Endometrial microvascular endothelial cells (primary cell): ENCODE measurements around the gene SEPTIN5. TPM values are rescaled to one million over a fixed set of nuclear protein-coding genes. Genes with fewer than 3 reads are reported as not detected.

Source experiments
- in situ Hi-C: cut with HindIII; loops from 2 replicates; pipeline ENCODE4 v1.10.0; 2017; ENCODE audit warnings: low sequenced_read_pairs, low pct_unique_long_range_greater_than_20kb; ENCODE audit errors: inconsistent ontology term
- total RNA-seq: library from RNA; depleted of rRNA; stranded (reverse); fragments of >200 nt; gene quantifications from one replicate; pipeline ENCODE4 v1.2.3, GENCODE V29; 2015; ENCODE audit errors: inconsistent ontology term

SEPTIN5 gene
- total RNA-seq, 1 donor from 2014 or later, result 0.46 TPM

- in situ Hi-C loops, result loop anchor here (5.0 to 25.0 kb wide), 2 partner anchors 137 to 357 kb away; partner anchors contain the start of genes RANBP1 and TRMT2A
Measured at GRCh38 chr22:19755145-19755710, 40.9 kb downstream of the SEPTIN5 start.

GRCh38 chr22:19755722-19756287, 41.5 kb downstream of the SEPTIN5 start:
- in situ Hi-C loops, result loop anchor here (5.0 to 25.0 kb wide), 2 partner anchors 136 to 356 kb away; partner anchors contain the start of genes RANBP1 and TRMT2A

GRCh38 chr22:19756288-19757128, 42.2 kb downstream of the SEPTIN5 start:
- in situ Hi-C loops, result loop anchor here (5.0 to 25.0 kb wide), 2 partner anchors 136 to 356 kb away; partner anchors contain the start of genes RANBP1 and TRMT2A

DNA sequence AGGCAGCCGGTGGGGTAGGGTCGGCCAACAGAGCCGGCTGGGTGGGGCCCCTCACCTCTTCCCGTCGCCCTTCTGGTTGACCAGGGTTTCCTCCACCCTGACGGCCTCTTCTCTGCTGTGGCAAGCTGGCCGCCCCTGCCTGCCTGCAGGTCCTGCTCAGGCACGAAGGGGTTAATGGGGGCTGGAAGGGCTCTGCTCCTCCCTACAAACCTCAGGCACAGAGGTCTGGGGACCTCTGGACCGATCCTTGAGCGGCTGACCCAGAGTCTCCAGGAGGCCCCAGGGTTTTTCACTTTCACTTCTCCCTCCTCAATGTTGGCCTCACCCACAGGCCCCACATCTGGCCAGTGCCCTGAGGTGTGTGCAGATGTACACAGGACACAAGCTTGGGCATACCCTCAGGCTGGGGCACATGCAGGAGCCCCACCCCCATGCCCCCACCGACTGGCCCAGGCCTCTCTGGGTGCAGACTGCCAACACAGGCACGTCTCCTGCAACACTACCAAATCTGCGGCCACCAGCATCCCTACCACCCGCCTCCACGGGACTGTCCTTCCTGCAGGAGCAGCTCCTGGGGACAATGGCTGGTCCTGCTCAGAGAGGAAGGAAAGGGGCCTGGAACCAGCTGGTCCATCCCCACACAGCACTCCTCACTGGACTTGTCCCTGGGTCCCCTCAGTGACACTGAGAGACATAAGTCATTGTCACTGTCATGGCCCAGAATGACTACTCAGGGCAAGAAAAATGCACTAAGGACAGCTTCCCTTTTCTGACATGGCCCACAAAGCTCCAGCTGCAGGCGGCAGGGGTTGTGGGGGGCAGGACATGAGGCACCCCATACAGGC, 43.1 kb downstream of the SEPTIN5 start:
- in situ Hi-C loops, result loop anchor here (5.0 to 25.0 kb wide), 2 partner anchors 135 to 355 kb away; partner anchors contain the start of genes RANBP1 and TRMT2A

- in situ Hi-C loops, result loop anchor here (5.0 to 25.0 kb wide), 2 partner anchors 134 to 354 kb away; partner anchors contain the start of genes RANBP1 and TRMT2A
Measured at GRCh38 chr22:19757985-19758895, 43.9 kb downstream of the SEPTIN5 start.

DNA sequence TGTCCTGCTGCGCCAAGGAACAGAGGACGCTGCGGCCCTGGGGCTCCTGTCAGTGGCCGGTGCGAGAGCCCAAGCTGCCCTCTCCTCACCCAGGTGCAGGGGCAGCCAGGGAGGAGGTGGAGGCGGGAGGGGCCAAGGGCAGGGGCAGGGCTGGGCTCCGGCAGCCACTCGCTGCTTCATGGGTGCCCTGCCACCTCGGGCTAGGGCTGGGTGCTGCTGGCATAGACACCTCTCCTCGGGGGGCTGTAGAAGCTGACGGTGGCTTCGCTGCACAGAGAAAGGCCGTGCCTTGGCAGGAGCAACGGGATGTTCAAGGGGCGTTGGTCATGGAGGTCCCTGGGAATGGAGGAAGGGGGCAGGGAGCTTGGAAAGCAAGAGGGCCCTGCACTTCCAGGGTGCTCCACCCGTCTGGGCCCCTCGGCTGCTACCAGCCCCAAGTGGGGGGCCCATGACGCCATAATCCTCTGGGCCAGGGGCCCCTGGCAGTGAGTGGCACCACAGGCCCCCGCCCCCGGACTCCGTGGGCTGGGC, 44.7 kb downstream of the SEPTIN5 start:
- in situ Hi-C loops, result loop anchor here (5.0 to 25.0 kb wide), 2 partner anchors 133 to 353 kb away; partner anchors contain the start of genes RANBP1 and TRMT2A

DNA sequence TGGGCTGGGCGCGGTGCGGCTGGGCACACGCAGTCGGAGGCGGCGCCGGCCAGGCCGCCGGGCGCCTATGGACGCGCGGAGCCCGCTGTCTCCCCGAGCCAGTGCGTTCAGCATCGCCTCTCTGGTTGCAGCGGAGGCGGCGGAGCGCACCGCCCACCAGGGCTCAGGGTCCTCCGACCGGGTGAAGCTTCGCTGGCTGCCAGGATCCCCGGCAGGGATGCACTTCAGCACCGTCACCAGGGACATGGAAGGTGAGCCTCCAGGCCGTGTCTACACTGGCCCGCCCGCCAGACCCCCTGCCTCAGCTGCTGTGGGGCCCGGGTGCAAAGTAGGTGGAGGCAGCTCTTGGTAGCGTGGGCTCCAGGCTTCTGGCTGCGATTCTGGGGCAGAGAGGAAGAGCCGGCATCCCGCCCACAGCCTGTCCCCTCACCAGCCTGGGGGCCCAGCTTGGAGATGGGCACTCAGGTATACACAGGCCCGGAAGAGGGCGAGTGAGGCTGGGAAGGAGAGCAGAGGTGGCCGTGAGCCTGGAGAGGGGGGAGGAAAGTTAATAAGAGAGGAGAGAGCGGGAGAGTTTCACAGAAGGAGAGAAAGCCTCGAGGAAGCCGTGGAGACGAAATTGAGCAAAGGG, 45.2 kb downstream of the SEPTIN5 start:
- in situ Hi-C loops, result loop anchor here (5.0 to 25.0 kb wide), 2 partner anchors 133 to 353 kb away; partner anchors contain the start of genes RANBP1 and TRMT2A

- in situ Hi-C loops, result loop anchor here (25.0 kb wide), 1 partner anchor 352 kb away; the partner anchor contains the start of genes RANBP1 and TRMT2A
Measured at GRCh38 chr22:19760058-19760950, 46.0 kb downstream of the SEPTIN5 start, which contains the start of gene TBX1. Gene TBX1, plus strand, starts transcription at chr22:19760778. Its CDS starts 66 bp downstream, at chr22:19760844.

DNA sequence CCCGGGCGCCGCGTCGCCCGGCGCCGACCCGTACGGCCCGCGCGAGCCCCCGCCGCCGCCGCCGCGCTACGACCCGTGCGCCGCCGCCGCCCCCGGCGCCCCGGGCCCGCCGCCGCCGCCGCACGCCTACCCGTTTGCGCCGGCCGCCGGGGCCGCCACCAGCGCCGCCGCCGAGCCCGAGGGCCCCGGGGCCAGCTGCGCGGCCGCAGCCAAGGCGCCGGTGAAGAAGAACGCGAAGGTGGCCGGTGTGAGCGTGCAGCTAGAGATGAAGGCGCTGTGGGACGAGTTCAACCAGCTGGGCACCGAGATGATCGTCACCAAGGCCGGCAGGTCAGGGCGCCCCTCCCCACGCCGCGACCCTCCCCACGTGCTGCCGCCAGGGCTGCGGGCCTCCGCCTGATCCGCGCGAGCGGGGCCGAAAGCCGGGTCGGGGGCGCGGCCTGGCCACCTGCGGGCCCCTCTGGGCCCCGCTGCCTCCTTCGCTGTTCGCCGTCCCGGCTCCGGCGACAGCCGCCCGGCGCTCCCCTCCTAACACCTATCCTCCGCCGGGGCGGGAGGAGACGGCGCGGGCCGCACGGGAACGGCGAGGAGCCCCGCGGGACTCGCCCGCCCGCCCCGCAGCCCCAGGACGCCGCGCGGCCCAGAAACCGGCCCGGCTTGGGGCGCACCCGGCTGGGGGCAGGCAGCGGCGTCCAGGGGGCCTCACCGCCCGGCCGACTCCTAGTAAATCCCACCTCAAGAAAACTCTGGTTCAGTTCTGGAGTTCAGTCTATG, 46.8 kb downstream of the SEPTIN5 start:
- in situ Hi-C loops, result loop anchor here (25.0 kb wide), 1 partner anchor 351 kb away; the partner anchor contains the start of genes RANBP1 and TRMT2A

DNA sequence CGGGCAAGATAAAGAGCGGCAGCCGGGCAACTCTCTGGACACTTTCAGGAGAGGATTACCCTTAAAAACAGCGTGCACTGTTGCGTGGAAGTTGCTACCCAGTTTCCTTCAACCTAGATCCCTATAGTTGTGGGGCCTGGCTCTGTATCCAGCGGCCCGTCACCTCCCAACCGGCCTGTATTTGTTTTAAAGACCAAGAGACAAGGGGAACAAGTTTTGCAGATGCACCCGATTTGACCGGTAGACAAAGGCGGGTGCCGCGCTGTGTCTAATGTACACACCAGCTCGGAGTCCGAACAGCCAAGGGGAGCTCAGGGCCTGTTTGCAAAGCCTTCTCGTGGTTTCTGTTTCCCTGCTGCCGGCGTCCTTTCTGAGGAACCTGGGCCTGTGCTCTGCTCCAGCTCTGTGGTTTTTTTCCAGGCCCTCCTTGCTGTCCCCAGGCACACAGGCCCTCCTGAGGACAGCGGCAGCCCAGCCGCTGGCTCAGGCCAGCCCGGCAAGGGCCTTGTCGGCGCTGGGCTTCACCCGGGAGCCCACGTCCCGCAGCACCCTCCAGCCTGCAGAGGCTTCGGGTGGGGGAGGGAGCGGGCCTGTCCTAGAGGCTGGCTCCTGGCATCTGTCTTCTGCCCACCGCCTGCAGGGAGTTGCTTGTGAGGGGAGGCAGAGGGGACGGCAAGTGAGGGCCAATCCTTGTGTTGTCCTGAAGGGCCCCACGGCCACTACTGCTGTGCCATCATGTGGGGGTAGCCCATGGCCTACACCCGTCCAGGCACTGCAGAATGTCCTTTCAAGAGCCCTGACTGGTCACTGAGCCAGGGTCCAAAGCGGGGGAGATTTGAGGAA, 47.6 kb downstream of the SEPTIN5 start:
- in situ Hi-C loops, result loop anchor here (25.0 kb wide), 1 partner anchor 350 kb away; the partner anchor contains the start of genes RANBP1 and TRMT2A

- in situ Hi-C loops, result loop anchor here (25.0 kb wide), 1 partner anchor 349 kb away; the partner anchor contains the start of genes RANBP1 and TRMT2A
Measured at GRCh38 chr22:19762568-19763457, 48.5 kb downstream of the SEPTIN5 start.

DNA sequence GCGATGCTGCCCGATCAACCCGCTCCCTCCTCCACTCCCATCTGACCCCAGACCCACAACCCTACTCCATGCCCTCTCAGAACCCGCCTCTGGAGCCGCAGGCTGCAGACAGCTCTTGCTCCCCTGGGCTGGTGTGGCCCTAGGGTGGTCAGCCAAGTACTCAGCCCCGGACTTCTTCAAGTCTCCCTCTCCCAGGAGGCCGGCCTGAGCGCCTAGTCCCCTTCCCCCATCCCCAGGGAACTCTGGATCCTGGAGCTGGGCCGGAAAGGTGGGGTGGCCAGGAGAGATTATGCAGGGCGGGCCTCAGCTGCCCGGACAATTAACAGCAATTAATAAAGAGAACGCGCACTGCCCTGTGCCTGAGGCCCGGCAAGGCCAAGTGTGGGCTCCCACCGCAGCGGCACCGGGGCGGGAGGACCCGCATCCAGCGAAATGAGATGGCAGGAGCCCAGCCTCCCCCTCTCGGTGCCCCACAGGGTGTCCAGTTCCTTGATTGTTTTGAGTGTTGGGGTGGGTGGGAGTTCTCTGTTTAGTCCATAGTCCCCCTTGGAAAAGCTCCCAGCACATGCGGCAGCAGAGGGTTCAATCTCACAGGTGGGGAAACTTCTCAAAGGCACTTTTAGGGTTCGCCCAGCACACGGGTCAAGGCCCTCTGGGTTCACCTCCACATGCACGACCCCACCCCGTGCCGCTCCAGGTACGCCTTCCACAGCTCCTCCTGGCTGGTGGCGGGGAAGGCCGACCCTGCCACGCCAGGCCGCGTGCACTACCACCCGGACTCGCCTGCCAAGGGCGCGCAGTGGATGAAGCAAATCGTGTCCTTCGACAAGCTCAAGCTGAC, 49.4 kb downstream of the SEPTIN5 start:
- in situ Hi-C loops, result loop anchor here (25.0 kb wide), 1 partner anchor 349 kb away; the partner anchor contains the start of genes RANBP1 and TRMT2A
